ENCODE measurements around the gene OR5T3.

DNA sequence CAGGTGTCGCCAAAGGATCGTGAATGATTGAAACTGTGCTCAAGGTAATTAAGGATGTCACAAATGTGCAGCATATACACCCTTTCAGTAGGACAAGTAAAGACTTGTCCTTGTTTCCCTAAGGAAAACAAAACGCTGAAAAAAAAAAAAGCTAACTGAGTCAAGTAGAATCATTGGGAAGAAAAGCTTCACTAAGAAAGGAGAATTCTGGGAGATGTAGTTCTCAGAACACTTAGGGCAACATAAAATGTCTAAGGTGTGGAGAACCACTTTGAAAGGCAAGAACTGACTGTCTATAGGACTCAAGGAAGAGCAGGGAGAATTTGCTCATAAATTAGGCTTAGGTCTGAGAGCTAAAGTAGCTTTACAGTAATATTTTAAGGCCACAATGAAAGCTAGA, 19.0 kb downstream of the OR5T3 start:
- TF ChIP-seq, protein P1, sequence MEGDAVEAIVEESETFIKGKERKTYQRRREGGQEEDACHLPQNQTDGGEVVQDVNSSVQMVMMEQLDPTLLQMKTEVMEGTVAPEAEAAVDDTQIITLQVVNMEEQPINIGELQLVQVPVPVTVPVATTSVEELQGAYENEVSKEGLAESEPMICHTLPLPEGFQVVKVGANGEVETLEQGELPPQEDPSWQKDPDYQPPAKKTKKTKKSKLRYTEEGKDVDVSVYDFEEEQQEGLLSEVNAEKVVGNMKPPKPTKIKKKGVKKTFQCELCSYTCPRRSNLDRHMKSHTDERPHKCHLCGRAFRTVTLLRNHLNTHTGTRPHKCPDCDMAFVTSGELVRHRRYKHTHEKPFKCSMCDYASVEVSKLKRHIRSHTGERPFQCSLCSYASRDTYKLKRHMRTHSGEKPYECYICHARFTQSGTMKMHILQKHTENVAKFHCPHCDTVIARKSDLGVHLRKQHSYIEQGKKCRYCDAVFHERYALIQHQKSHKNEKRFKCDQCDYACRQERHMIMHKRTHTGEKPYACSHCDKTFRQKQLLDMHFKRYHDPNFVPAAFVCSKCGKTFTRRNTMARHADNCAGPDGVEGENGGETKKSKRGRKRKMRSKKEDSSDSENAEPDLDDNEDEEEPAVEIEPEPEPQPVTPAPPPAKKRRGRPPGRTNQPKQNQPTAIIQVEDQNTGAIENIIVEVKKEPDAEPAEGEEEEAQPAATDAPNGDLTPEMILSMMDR (conservative IDR thresholded peaks at IDR 0.05; ENCODE audit: low read length), result no peak
- no peak for TF ChIP-seq EZH2phosphoT487 (IDR thresholded peaks at IDR 0.05; ENCODE audit: borderline replicate concordance)
